SK-N-SH (cell line): ENCODE results near the gene CACNA1G. TPM values are rescaled to one million over a fixed set of nuclear protein-coding genes. Genes with fewer than 3 reads are reported as not detected.

Experiments
- CTCF ChIA-PET: fragments of 300-600, 350-600 bp; formaldehyde crosslinking; extraction: SDS; loops from one replicate; lab custom pipeline; 2021; lab: Yijun Ruan, JAX
- POLR2A ChIA-PET: fragments of 350-600 bp; sonication (Branson Sonifier 250); formaldehyde crosslinking; extraction: SDS; loops from one replicate; lab custom pipeline; 2020; ENCODE audit warnings: antibody characterized with exemption, inconsistent platforms; lab: Yijun Ruan, JAX
- DNase-seq: peaks from one replicate; pipeline ENCODE4 v3.0.0; 2012
- H2AFZ ChIP-seq: fragments of 200-600 bp; sonication (generic); 2 replicates; pipeline ENCODE4 v1.8.1; 2016; ENCODE audit warnings: antibody characterized with exemption, mild to moderate bottlenecking, low read depth
- H3F3A ChIP-seq: fragments of 200-600 bp; sonication (generic); replicated peaks from 2 replicates; pipeline ENCODE3; 2016; ENCODE audit warnings: antibody characterized with exemption, mild to moderate bottlenecking; ENCODE audit not compliant: insufficient read depth
- H3K27ac ChIP-seq, 2 experiments: fragments of 200-500 bp in 1 of 2; fragments of 200-600 bp in 1 of 2; sonication (Bioruptor generic) in 1 of 2; sonication (generic), shearing (Covaris generic) in 1 of 2; 2 replicates each; pipeline versions ENCODE4 v1.5.1 to v1.6.1; 2014 to 2016; ENCODE audit warnings: low read depth in 2 of 2, inconsistent platforms in 1 of 2, low read length in 1 of 2, mild to moderate bottlenecking in 1 of 2, mixed read lengths in 1 of 2
- H3K27me3 ChIP-seq: fragments of 200-600 bp; sonication (generic), shearing (Covaris generic); 2 replicates; pipeline ENCODE4 v1.6.1; 2016; ENCODE audit warnings: mixed run types; ENCODE audit not compliant: insufficient read depth
- H3K36me3 ChIP-seq, 2 experiments: fragments of 200-500 bp in 1 of 2; fragments of 200-600 bp in 1 of 2; sonication (Bioruptor generic) in 1 of 2; sonication (generic) in 1 of 2; replicated peaks in 1 of 2; 2 replicates each; pipeline versions ENCODE3 to v1.5.1; 2014 to 2016; ENCODE audit warnings: low read length in 1 of 2, mild to moderate bottlenecking in 1 of 2; ENCODE audit not compliant: insufficient read depth in 2 of 2, control insufficient read depth in 1 of 2
- H3K4me1 ChIP-seq, 2 experiments: fragments of 200-500 bp in 1 of 2; fragments of 200-600 bp in 1 of 2; sonication (Bioruptor generic) in 1 of 2; sonication (generic), shearing (Covaris generic) in 1 of 2; 2 replicates each; pipeline versions ENCODE4 v1.5.1 to v1.6.1; 2014 to 2016; ENCODE audit warnings: low read depth in 1 of 2, low read length in 1 of 2, mixed run types in 1 of 2; ENCODE audit not compliant: insufficient read depth in 2 of 2, control insufficient read depth in 1 of 2
- H3K4me2 ChIP-seq: fragments of 200-600 bp; sonication (generic), shearing (Covaris generic); 2 replicates; pipeline ENCODE4 v1.6.1; 2017; ENCODE audit warnings: mixed run types
- H3K4me3 ChIP-seq, 2 experiments: fragments of 200-500 bp in 1 of 2; fragments of 200-600 bp in 1 of 2; sonication (Bioruptor generic) in 1 of 2; sonication (generic), shearing (Covaris generic) in 1 of 2; 2 replicates each; pipeline versions ENCODE4 v1.5.1 to v1.8.1; 2014 to 2016; ENCODE audit warnings: low read depth in 2 of 2, inconsistent platforms in 1 of 2, low read length in 1 of 2, mild to moderate bottlenecking in 1 of 2, mixed read lengths in 1 of 2, moderate library complexity in 1 of 2
- H3K79me2 ChIP-seq: fragments of 200-600 bp; sonication (generic); 2 replicates; pipeline ENCODE4 v1.8.1; 2017; ENCODE audit warnings: mild to moderate bottlenecking; ENCODE audit not compliant: insufficient read depth
- H3K9ac ChIP-seq: fragments of 200-600 bp; sonication (generic); 2 replicates; pipeline ENCODE4 v1.6.1; 2017; ENCODE audit warnings: mixed run types
- H3K9me2 ChIP-seq: fragments of 200-600 bp; sonication (generic); 2 replicates; pipeline ENCODE4 v1.6.1; 2017; ENCODE audit warnings: mixed run types
- H3K9me3 ChIP-seq: fragments of 200-600 bp; sonication (generic); 2 replicates; pipeline ENCODE4 v1.6.1; 2017; ENCODE audit warnings: mixed run types, mild to moderate bottlenecking, moderate library complexity
- H4K20me1 ChIP-seq: fragments of 200-600 bp; sonication (generic); 2 replicates; pipeline ENCODE4 v1.6.1; 2017; ENCODE audit warnings: mild to moderate bottlenecking, mixed run types; ENCODE audit not compliant: insufficient read depth
- EP300 ChIP-seq, 2 experiments: IDR thresholded peaks; 2 replicates each; pipeline versions ENCODE4 v1.4.0 to v1.6.1; 2012; ENCODE audit warnings: borderline replicate concordance in 1 of 2, low read depth in 1 of 2, low read length in 1 of 2
- FOSL2 ChIP-seq: IDR thresholded peaks from 2 replicates; pipeline ENCODE4 v1.4.0; 2012; ENCODE audit warnings: low read depth, mild to moderate bottlenecking, moderate library complexity, borderline replicate concordance
- FOXM1 ChIP-seq: IDR thresholded peaks from 2 replicates; pipeline ENCODE4 v1.4.0; 2012; ENCODE audit warnings: low read depth, mild to moderate bottlenecking
- GABPA ChIP-seq: IDR thresholded peaks from 2 replicates; pipeline ENCODE4 v1.4.0; 2012; ENCODE audit warnings: low read depth, mild to moderate bottlenecking
- JUND ChIP-seq: IDR thresholded peaks from 2 replicates; pipeline ENCODE4 v1.4.0; 2012
- MEF2A ChIP-seq: IDR thresholded peaks from 2 replicates; pipeline ENCODE4 v1.4.0; 2012; ENCODE audit warnings: low read depth, borderline replicate concordance
- MXI1 ChIP-seq: IDR thresholded peaks from 2 replicates; pipeline ENCODE4 v1.6.1; 2012; ENCODE audit warnings: mild to moderate bottlenecking, low read depth, low read length, improper control_type of control experiment
- NFIC ChIP-seq: IDR thresholded peaks from 2 replicates; pipeline ENCODE4 v1.4.0; 2012; ENCODE audit warnings: borderline replicate concordance
- NRF1 ChIP-seq: IDR thresholded peaks from 2 replicates; pipeline ENCODE4 v1.6.1; 2012; ENCODE audit warnings: low read depth, mild to moderate bottlenecking, low read length
- POLR2AphosphoS5 ChIP-seq: IDR thresholded peaks from 2 replicates; pipeline ENCODE4 v1.6.1; 2012; ENCODE audit warnings: low read depth, low read length
- RAD21 ChIP-seq: IDR thresholded peaks from 2 replicates; pipeline ENCODE4 v1.6.1; 2012; ENCODE audit warnings: mild to moderate bottlenecking, low read length
- RCOR1 ChIP-seq: fragments of 150-350 bp; IDR thresholded peaks from 2 replicates; pipeline ENCODE4 v1.6.1; 2017; ENCODE audit warnings: antibody characterized with exemption, low read length
- TAF1 ChIP-seq: IDR thresholded peaks from 2 replicates; pipeline ENCODE4 v1.6.1; 2012; ENCODE audit warnings: low read depth, mild to moderate bottlenecking, low read length, moderate library complexity, borderline replicate concordance
- TCF12 ChIP-seq: IDR thresholded peaks from 2 replicates; pipeline ENCODE4 v1.4.0; 2012
- TEAD4 ChIP-seq: IDR thresholded peaks from 2 replicates; pipeline ENCODE4 v1.4.0; 2012; ENCODE audit warnings: mild to moderate bottlenecking, borderline replicate concordance; ENCODE audit not compliant: insufficient read depth
- YY1 ChIP-seq: IDR thresholded peaks from 2 replicates; pipeline ENCODE4 v1.4.0; 2012; ENCODE audit warnings: low read depth, mild to moderate bottlenecking
- WGBS: methylation state at CpG from one replicate; pipeline ENCODE4 v1.1.6; 2017; ENCODE audit warnings: low lambda C conversion rate; 5-methylcytosine and 5-hydroxymethylcytosine counted together
- polyA plus RNA-seq, 3 experiments: library from polyadenylated mRNA; depleted of rRNA; stranded (reverse); fragments of >200 nt; gene quantifications; 2 replicates each; pipeline ENCODE4 v1.2.3, GENCODE V29; 2012
- TF ChIP-seq, protein P1 (sequence below): fragments of 150-350 bp; IDR thresholded peaks from 2 replicates; pipeline ENCODE4 v1.6.1; 2017; ENCODE audit warnings: antibody characterized with exemption, low read length, low read depth, borderline replicate concordance
- TF ChIP-seq, protein P2 (sequence below): IDR thresholded peaks from 2 replicates; pipeline ENCODE4 v1.4.0; 2012; ENCODE audit warnings: low read depth, borderline replicate concordance
- TF ChIP-seq, protein P3 (sequence below): IDR thresholded peaks from 2 replicates; pipeline ENCODE4; 2012
- TF ChIP-seq, protein P4 (sequence below): IDR thresholded peaks from 2 replicates; pipeline ENCODE4 v1.4.0; 2012; ENCODE audit warnings: low read depth, borderline replicate concordance

The CACNA1G gene
- polyA plus RNA-seq, 1 of the 3 experiments (the other 2 are of a cell fraction), result 0.21 TPM

DNA sequence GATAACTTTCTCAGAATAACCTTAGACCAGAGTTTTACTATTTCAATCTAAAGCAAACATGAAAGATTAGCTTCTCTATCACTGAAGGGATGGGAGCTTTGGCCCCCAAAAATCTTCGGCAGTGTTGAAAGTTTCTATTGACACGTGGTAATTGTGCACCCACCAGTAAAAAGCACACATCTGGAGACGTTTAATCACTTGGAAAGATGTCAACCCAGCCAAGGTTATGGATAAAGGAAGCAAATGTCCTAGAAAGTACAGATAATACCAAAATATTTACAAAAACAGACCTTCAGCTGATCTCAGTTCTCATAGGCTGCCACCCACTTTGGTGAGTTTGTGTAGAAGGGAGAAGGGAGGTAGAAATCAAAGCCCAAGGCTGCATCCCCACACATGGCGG, 47.0 kb upstream of the CACNA1G start:
- Histone ChIP-seq H3K9ac (no peak overlapping the region), H3F3A (no peaks in the 10 kb centered on the region), H3K27ac (no peak overlapping the region), H3K4me1 (peaks cover 0 to 10% of the 10 kb centered on the region in 2 experiments; a peak in 1 of 4 replicates), H4K20me1 (no peaks in the 10 kb centered on the region), H2AFZ (no peak overlapping the region), H3K9me2 (no peaks in the 10 kb centered on the region), H3K27me3 (no peaks in the 10 kb centered on the region), H3K79me2 (no peaks in the 10 kb centered on the region), H3K4me3 (no peak overlapping the region), H3K4me2 (no peak overlapping the region), H3K9me3 (no peaks in the 10 kb centered on the region), H3K36me3 (no peaks in the 10 kb centered on the region)
- TF ChIP-seq POLR2AphosphoS5 (no peak), EP300 (IDR thresholded peaks at IDR 0.05; ENCODE audit: borderline replicate concordance in 1 of 2, low read depth in 1 of 2, low read length in 1 of 2) (no peak), JUND (no peak), TAF1 (no peak), GABPA (no peak), FOSL2 (no peak), RAD21 (no peak)
- TF ChIP-seq, protein P1, sequence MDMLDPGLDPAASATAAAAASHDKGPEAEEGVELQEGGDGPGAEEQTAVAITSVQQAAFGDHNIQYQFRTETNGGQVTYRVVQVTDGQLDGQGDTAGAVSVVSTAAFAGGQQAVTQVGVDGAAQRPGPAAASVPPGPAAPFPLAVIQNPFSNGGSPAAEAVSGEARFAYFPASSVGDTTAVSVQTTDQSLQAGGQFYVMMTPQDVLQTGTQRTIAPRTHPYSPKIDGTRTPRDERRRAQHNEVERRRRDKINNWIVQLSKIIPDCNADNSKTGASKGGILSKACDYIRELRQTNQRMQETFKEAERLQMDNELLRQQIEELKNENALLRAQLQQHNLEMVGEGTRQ, result no peak
- POLR2A ChIA-PET, result no interaction called here
- WGBS, result 72% methylated on average over 4 of the region's 4 CpGs
- DNase-seq, result no peak
- CTCF ChIA-PET, result no interaction called here

DNA sequence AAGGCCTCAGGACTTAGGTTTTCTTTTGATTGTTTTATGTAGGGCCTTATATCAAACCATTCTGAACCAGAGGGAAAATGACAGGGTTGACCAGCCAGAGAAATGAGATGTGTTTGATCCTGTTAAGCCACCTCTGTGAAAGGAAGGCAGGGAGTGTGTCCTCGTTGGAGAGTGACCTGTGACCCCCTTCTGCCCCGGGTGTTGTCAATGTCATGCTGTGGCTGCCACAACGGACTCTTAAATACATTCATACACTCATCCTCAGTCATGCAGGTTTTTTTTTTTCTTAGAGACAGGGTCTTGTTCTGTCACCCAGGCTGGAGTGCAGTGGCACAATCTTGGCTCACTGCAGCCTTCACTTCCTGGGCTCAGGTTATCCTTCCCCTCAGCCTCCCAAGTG, 46.1 kb upstream of the CACNA1G start:
- WGBS, result 70% methylated on average over 3 of the region's 3 CpGs
- Histone ChIP-seq H3K4me3 (no peak overlapping the region), H3K36me3 (no peaks in the 10 kb centered on the region), H3K4me2 (no peak overlapping the region), H3K9me2 (no peaks in the 10 kb centered on the region), H3K27me3 (no peaks in the 10 kb centered on the region), H3K4me1 (peaks cover 0 to 3% of the 10 kb centered on the region in 2 experiments; a peak in 1 of 4 replicates), H3K27ac (no peak overlapping the region), H3K9me3 (no peaks in the 10 kb centered on the region), H2AFZ (no peak overlapping the region), H3F3A (no peaks in the 10 kb centered on the region), H4K20me1 (no peaks in the 10 kb centered on the region), H3K79me2 (no peaks in the 10 kb centered on the region), H3K9ac (no peak overlapping the region)
- no peak for DNase-seq
- ChIA-PET POLR2A (no interaction called here), CTCF (interaction anchor here (1.2 to 2.4 kb wide), 3 partner anchors 17 to 152 kb away, joined by 3 to 5 read pairs (median 3); partner anchors contain the start of gene EPN3)
- TF ChIP-seq NFIC (no peak), POLR2AphosphoS5 (no peak), NRF1 (no peak), YY1 (no peak), TEAD4 (no peak), JUND (no peak), MEF2A (no peak), FOXM1 (no peak), TCF12 (no peak), MXI1 (no peak), RCOR1 (no peak)
- TF ChIP-seq, protein P2, sequence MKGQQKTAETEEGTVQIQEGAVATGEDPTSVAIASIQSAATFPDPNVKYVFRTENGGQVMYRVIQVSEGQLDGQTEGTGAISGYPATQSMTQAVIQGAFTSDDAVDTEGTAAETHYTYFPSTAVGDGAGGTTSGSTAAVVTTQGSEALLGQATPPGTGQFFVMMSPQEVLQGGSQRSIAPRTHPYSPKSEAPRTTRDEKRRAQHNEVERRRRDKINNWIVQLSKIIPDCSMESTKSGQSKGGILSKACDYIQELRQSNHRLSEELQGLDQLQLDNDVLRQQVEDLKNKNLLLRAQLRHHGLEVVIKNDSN, result no peak
- TF ChIP-seq, protein P3, sequence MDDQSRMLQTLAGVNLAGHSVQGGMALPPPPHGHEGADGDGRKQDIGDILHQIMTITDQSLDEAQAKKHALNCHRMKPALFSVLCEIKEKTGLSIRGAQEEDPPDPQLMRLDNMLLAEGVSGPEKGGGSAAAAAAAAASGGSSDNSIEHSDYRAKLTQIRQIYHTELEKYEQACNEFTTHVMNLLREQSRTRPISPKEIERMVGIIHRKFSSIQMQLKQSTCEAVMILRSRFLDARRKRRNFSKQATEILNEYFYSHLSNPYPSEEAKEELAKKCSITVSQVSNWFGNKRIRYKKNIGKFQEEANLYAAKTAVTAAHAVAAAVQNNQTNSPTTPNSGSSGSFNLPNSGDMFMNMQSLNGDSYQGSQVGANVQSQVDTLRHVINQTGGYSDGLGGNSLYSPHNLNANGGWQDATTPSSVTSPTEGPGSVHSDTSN, result no peak
- TF ChIP-seq, protein P1, result no peak
- TF ChIP-seq, protein P4, sequence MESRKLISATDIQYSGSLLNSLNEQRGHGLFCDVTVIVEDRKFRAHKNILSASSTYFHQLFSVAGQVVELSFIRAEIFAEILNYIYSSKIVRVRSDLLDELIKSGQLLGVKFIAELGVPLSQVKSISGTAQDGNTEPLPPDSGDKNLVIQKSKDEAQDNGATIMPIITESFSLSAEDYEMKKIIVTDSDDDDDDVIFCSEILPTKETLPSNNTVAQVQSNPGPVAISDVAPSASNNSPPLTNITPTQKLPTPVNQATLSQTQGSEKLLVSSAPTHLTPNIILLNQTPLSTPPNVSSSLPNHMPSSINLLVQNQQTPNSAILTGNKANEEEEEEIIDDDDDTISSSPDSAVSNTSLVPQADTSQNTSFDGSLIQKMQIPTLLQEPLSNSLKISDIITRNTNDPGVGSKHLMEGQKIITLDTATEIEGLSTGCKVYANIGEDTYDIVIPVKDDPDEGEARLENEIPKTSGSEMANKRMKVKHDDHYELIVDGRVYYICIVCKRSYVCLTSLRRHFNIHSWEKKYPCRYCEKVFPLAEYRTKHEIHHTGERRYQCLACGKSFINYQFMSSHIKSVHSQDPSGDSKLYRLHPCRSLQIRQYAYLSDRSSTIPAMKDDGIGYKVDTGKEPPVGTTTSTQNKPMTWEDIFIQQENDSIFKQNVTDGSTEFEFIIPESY, result no peak
